Activated CD4-positive, alpha-beta T cell treated with anti-CD3 and anti-CD28 coated beads for 1 hour (primary cell): ENCODE measurements around the gene CHRM3.

ENCODE experiments used
- DNase-seq: peaks from one replicate; pipeline ENCODE4 v3.0.0-alpha.2; 2020

CHRM3 gene

GRCh38 chr1:239417221-239417620 lies 30.9 kb downstream of the CHRM3 start:
- no peak for DNase-seq

- no peak for DNase-seq
Observed at GRCh38 chr1:239417986-239418640, 31.7 kb downstream of the CHRM3 start.

GRCh38 chr1:239418681-239419080 lies 32.3 kb downstream of the CHRM3 start:
- no peak for DNase-seq

GRCh38 chr1:239421811-239422210 lies 35.4 kb downstream of the CHRM3 start:
- no peak for DNase-seq

GRCh38 chr1:239422818-239423217 lies 36.5 kb downstream of the CHRM3 start:
- no peak for DNase-seq

GRCh38 chr1:239426821-239427475 lies 40.6 kb downstream of the CHRM3 start:
- no peak for DNase-seq

- no peak for DNase-seq
Observed at GRCh38 chr1:239427712-239428111, 41.3 kb downstream of the CHRM3 start.

- DNase-seq = no peak
Observed at GRCh38 chr1:239428120-239428710, 41.8 kb downstream of the CHRM3 start.

- DNase-seq = no peak
Observed at GRCh38 chr1:239429163-239429562, 42.8 kb downstream of the CHRM3 start.

- no peak for DNase-seq
Observed at GRCh38 chr1:239432255-239432654, 45.9 kb downstream of the CHRM3 start.

GRCh38 chr1:239434181-239434580 lies 47.8 kb downstream of the CHRM3 start:
- DNase-seq = no peak
